Trophoblast cell (in vitro differentiated cells and primary cell): ENCODE data around the gene DCTN2. TPM values are rescaled to one million over a fixed set of nuclear protein-coding genes. Genes with fewer than 3 reads are reported as not detected.

ENCODE experiments used
- DNase-seq, 2 donors: peaks; one replicate each; pipeline ENCODE4 v3.0.0-alpha.2; 2016
- H2AFZ ChIP-seq: 2 replicates; pipeline ENCODE4 v1.6.1; 2013; ENCODE audit warnings: low read length, moderate library complexity, mild to moderate bottlenecking; ENCODE audit not compliant: insufficient read depth, poor library complexity
- H2AK5ac ChIP-seq: 2 replicates; pipeline ENCODE4 v1.6.1; 2013; ENCODE audit warnings: mild to moderate bottlenecking, low read length
- H2BK120ac ChIP-seq: 2 replicates; pipeline ENCODE4 v1.6.1; 2013; ENCODE audit warnings: low read length, mild to moderate bottlenecking, moderate library complexity; ENCODE audit not compliant: insufficient read depth, poor library complexity
- H2BK12ac ChIP-seq: 2 replicates; pipeline ENCODE4 v1.6.1; 2013; ENCODE audit warnings: mild to moderate bottlenecking, low read length, moderate library complexity
- H2BK5ac ChIP-seq: 2 replicates; pipeline ENCODE4 v1.6.1; 2013; ENCODE audit warnings: low read length, low read depth, moderate library complexity, mild to moderate bottlenecking; ENCODE audit not compliant: poor library complexity
- H3K14ac ChIP-seq: 2 replicates; pipeline ENCODE4 v1.6.1; 2013; ENCODE audit warnings: mild to moderate bottlenecking, low read length
- H3K18ac ChIP-seq: 2 replicates; pipeline ENCODE4 v1.6.1; 2013; ENCODE audit warnings: mild to moderate bottlenecking, low read length
- H3K23ac ChIP-seq: 2 replicates; pipeline ENCODE4 v1.6.1; 2013; ENCODE audit warnings: low read length
- H3K27ac ChIP-seq: 2 replicates; pipeline ENCODE4 v1.5.1; 2013; ENCODE audit warnings: low read depth, mild to moderate bottlenecking, inconsistent platforms, low read length, moderate library complexity
- H3K27me3 ChIP-seq: 2 replicates; pipeline ENCODE4 v1.6.1; 2013; ENCODE audit warnings: inconsistent platforms, mild to moderate bottlenecking, low read length, moderate library complexity; ENCODE audit not compliant: insufficient read depth
- H3K36me3 ChIP-seq, 2 experiments: 1 replicate in 1 of 2; 2 replicates in 1 of 2; pipeline ENCODE4 v1.6.1; 2013; ENCODE audit warnings: low read length in 2 of 2, mild to moderate bottlenecking in 2 of 2, moderate library complexity in 1 of 2; ENCODE audit not compliant: insufficient read depth in 2 of 2, control insufficient read depth in 1 of 2
- H3K4ac ChIP-seq: 2 replicates; pipeline ENCODE4 v1.6.1; 2013; ENCODE audit warnings: low read depth, mild to moderate bottlenecking, low read length, moderate library complexity
- H3K4me1 ChIP-seq, 2 experiments: 1 replicate in 1 of 2; 2 replicates in 1 of 2; pipeline ENCODE4 v1.6.1; 2013; ENCODE audit warnings: low read length in 2 of 2, mild to moderate bottlenecking in 2 of 2, moderate library complexity in 1 of 2; ENCODE audit not compliant: insufficient read depth in 2 of 2, control insufficient read depth in 1 of 2
- H3K4me2 ChIP-seq: 2 replicates; pipeline ENCODE4 v1.6.1; 2013; ENCODE audit warnings: inconsistent platforms, mild to moderate bottlenecking, low read length, moderate library complexity
- H3K4me3 ChIP-seq: 2 replicates; pipeline ENCODE4 v1.5.1; 2013; ENCODE audit warnings: mild to moderate bottlenecking, low read depth, low read length, inconsistent platforms
- H3K79me1 ChIP-seq: one replicate; pipeline ENCODE4 v1.6.1; 2013; ENCODE audit warnings: low read length
- H3K79me2 ChIP-seq: 2 replicates; pipeline ENCODE4 v1.6.1; 2013; ENCODE audit warnings: low read length, mild to moderate bottlenecking; ENCODE audit not compliant: control insufficient read depth, insufficient read depth, poor library complexity
- H3K9ac ChIP-seq: 2 replicates; pipeline ENCODE4 v1.6.1; 2013; ENCODE audit warnings: mild to moderate bottlenecking, low read length
- H3K9me3 ChIP-seq: 2 replicates; pipeline ENCODE4 v1.6.1; 2013; ENCODE audit warnings: low read depth, mild to moderate bottlenecking, control low read depth, inconsistent platforms, low read length; ENCODE audit not compliant: insufficient read depth
- H4K12ac ChIP-seq: 2 replicates; pipeline ENCODE4 v1.6.1; 2013; ENCODE audit warnings: low read depth, mild to moderate bottlenecking, low read length, moderate library complexity
- H4K8ac ChIP-seq: 2 replicates; pipeline ENCODE4 v1.6.1; 2013; ENCODE audit warnings: low read depth, mild to moderate bottlenecking, low read length, moderate library complexity
- H4K91ac ChIP-seq: one replicate; pipeline ENCODE4 v1.6.1; 2013; ENCODE audit warnings: low read depth, mild to moderate bottlenecking, low read length, moderate library complexity
- WGBS: extraction: QIAGEN DNeasy Blood & Tissue Kit; methylation state at CpG from one replicate; pipeline ENCODE4 v1.1.7; 2013; ENCODE audit warnings: missing lambda C conversion rate; ENCODE audit not compliant: insufficient read length, insufficient coverage; ENCODE audit errors: extremely low coverage; 5-methylcytosine and 5-hydroxymethylcytosine counted together
- polyA plus RNA-seq: library from polyadenylated mRNA; stranded (reverse); fragments of 200-250 nt; gene quantifications from 2 replicates; pipeline ENCODE4 v1.2.3, GENCODE V29; 2013

DCTN2 gene
- polyA plus RNA-seq = 118 and 119 TPM in 2 replicates

- Histone ChIP-seq H3K9ac (peak within 1 kb of the TSS; percentile 99), H3K36me3 (peaks cover 7 to 13% of the 10 kb centered on the region in 2 experiments), H3K4me3 (peak within 1 kb of the TSS; percentile 96), H3K14ac (peak within 1 kb of the TSS; percentile 90), H4K91ac (peak within 1 kb of the TSS; percentile 91), H3K79me1 (peaks cover 5% of the 10 kb centered on the region), H2AK5ac (peak within 1 kb of the TSS; percentile 73), H3K23ac (no peak within 1 kb of the TSS), H4K8ac (peak within 1 kb of the TSS; percentile 95), H2BK12ac (no peak within 1 kb of the TSS), H3K4ac (peak within 1 kb of the TSS; percentile 93), H3K4me1 (peaks cover 7% of the 10 kb centered on the region in 2 experiments), H4K12ac (peak within 1 kb of the TSS; percentile 89), H3K79me2 (peaks cover 8% of the 10 kb centered on the region), H3K27ac (no peak within 1 kb of the TSS), H3K9me3 (peaks cover 3% of the 10 kb centered on the region), H2AFZ (peak within 1 kb of the TSS; percentile 88), H2BK120ac (peak within 1 kb of the TSS; percentile 84), H3K18ac (peak within 1 kb of the TSS; percentile 98), H3K27me3 (peaks cover 22% of the 10 kb centered on the region), H3K4me2 (peak within 1 kb of the TSS; percentile 87), H2BK5ac (peak within 1 kb of the TSS; percentile 87)
- peak; percentile 96 to 98 for DNase-seq
- no CpG with 5 or more reads among the region's 56 CpGs for WGBS
These were observed at the start of gene DCTN2 for GRCh38 chr12:57546438-57547287. TSS of gene DCTN2 (minus strand) at chr12:57547192. CDS start at chr12:57547063, 129 bp downstream.

- Histone ChIP-seq H3K14ac (no peak overlapping the region), H3K79me1 (peaks cover 5% of the 10 kb centered on the region), H3K4ac (no peak overlapping the region), H3K23ac (no peak overlapping the region), H4K12ac (no peak overlapping the region), H4K8ac (no peak overlapping the region), H2BK120ac (no peak overlapping the region), H2BK12ac (no peak overlapping the region), H3K36me3 (peaks cover 8 to 20% of the 10 kb centered on the region in 2 experiments), H2AFZ (no peak overlapping the region), H3K9me3 (no peaks in the 10 kb centered on the region), H2BK5ac (no peak overlapping the region), H3K4me1 (peaks cover 4 to 11% of the 10 kb centered on the region in 2 experiments), H4K91ac (no peak overlapping the region), H2AK5ac (no peak overlapping the region), H3K27me3 (no peaks in the 10 kb centered on the region), H3K4me3 (no peak overlapping the region), H3K9ac (no peak overlapping the region), H3K27ac (no peak overlapping the region), H3K18ac (no peak overlapping the region), H3K79me2 (peaks cover 3% of the 10 kb centered on the region), H3K4me2 (no peak overlapping the region)
- DNase-seq = no peak
- no CpG with 5 or more reads among the region's 4 CpGs for WGBS
These were observed 46.2 kb upstream of the DCTN2 start for GRCh38 chr12:57593187-57593586.

- H3K27ac ChIP-seq = no peak overlapping the region
- H3K79me1 ChIP-seq = peaks cover 5% of the 10 kb centered on the region
- no peak overlapping the region for H3K9ac ChIP-seq
- no peak overlapping the region for H3K4me2 ChIP-seq
- H2BK5ac ChIP-seq = no peak overlapping the region
- H2AFZ ChIP-seq = no peak overlapping the region
- no peak overlapping the region for H3K23ac ChIP-seq
- H3K4ac ChIP-seq = no peak overlapping the region
- H3K9me3 ChIP-seq = no peaks in the 10 kb centered on the region
- H2AK5ac ChIP-seq = no peak overlapping the region
- no peak overlapping the region for H2BK12ac ChIP-seq
- no peak overlapping the region for H2BK120ac ChIP-seq
- WGBS = no CpG with 5 or more reads among the region's 2 CpGs
- DNase-seq = no peak
- H4K12ac ChIP-seq = no peak overlapping the region
- H3K79me2 ChIP-seq = peaks cover 3% of the 10 kb centered on the region
- no peaks in the 10 kb centered on the region for H3K27me3 ChIP-seq
- H4K8ac ChIP-seq = no peak overlapping the region
- peaks cover 8 to 17% of the 10 kb centered on the region in 2 experiments for H3K36me3 ChIP-seq
- H3K14ac ChIP-seq = no peak overlapping the region
- H4K91ac ChIP-seq = no peak overlapping the region
- no peak overlapping the region for H3K18ac ChIP-seq
- no peak overlapping the region for H3K4me3 ChIP-seq
- peaks cover 4 to 11% of the 10 kb centered on the region in 2 experiments for H3K4me1 ChIP-seq
These were observed 45.7 kb upstream of the DCTN2 start for GRCh38 chr12:57592551-57593165.

GRCh38 chr12:57591782-57592325 is 44.9 kb upstream of the DCTN2 start:
- peak overlapping the region; percentile 8 for H4K8ac ChIP-seq
- H2BK5ac ChIP-seq = no peak overlapping the region
- peak overlapping the region; percentile 86 for H2AFZ ChIP-seq
- no peak overlapping the region for H2BK12ac ChIP-seq
- H3K79me2 ChIP-seq = peaks cover 3% of the 10 kb centered on the region
- peaks cover 5% of the 10 kb centered on the region for H3K79me1 ChIP-seq
- H3K23ac ChIP-seq = no peak overlapping the region
- no peak overlapping the region for H3K27ac ChIP-seq
- H3K4ac ChIP-seq = peak overlapping the region; percentile 61
- H3K18ac ChIP-seq = no peak overlapping the region
- H3K4me2 ChIP-seq = peak overlapping the region; percentile 79
- H4K12ac ChIP-seq = no peak overlapping the region
- no peak overlapping the region for H3K14ac ChIP-seq
- H2BK120ac ChIP-seq = no peak overlapping the region
- H3K36me3 ChIP-seq = peaks cover 8 to 16% of the 10 kb centered on the region in 2 experiments
- peaks cover 4 to 11% of the 10 kb centered on the region in 2 experiments for H3K4me1 ChIP-seq
- no CpG with 5 or more reads among the region's 10 CpGs for WGBS
- no peak overlapping the region for H4K91ac ChIP-seq
- no peak overlapping the region for H2AK5ac ChIP-seq
- H3K27me3 ChIP-seq = no peaks in the 10 kb centered on the region
- peak overlapping the region; percentile 92 for H3K9ac ChIP-seq
- no peaks in the 10 kb centered on the region for H3K9me3 ChIP-seq
- H3K4me3 ChIP-seq = peak overlapping the region; percentile 96
- no peak for DNase-seq
